HCT116 (cell line): Measurements from ENCODE around the gene NSUN2. TPM values are rescaled to one million over a fixed set of nuclear protein-coding genes. Genes with fewer than 3 reads are reported as not detected.

Experiments
- ATAC-seq: fragments of 200-7000 bp; cut with Tn5 transposase; 2 replicates; pipeline ENCODE4 v1.9.1; 2020; ENCODE audit warnings: mild to moderate bottlenecking, moderate library complexity
- BruUV-seq: library from RNA; stranded (reverse); fragments of 400-500 nt; replicated peaks from 2 replicates; lab custom pipeline; 2021; lab: Mats Ljungman, UMichigan
- CTCF ChIA-PET: fragments of 300-600 bp; sonication (Branson Sonifier 250); formaldehyde crosslinking; loops from one replicate; lab custom pipeline; 2021; ENCODE audit warnings: antibody characterized with exemption; lab: Charles Lee
- POLR2A ChIA-PET: fragments of 300-600, 350-600 bp; sonication (Branson Sonifier 250); formaldehyde crosslinking; loops from one replicate; lab custom pipeline; 2021; ENCODE audit warnings: antibody characterized with exemption; lab: Charles Lee
- RAD21 ChIA-PET, 2 experiments: fragments of 300-600 bp; sonication (Branson Sonifier 250); formaldehyde crosslinking; loops; one replicate each; lab custom pipeline; 2023; ENCODE audit warnings: low total read pairs in 2 of 2; ENCODE audit not compliant: uncharacterized antibody in 2 of 2, unreplicated experiment in 2 of 2, low non-redundant PET in 1 of 2; lab: Charles Lee
- DNase-seq: peaks from one replicate; pipeline ENCODE4 v3.0.0-alpha.2; 2010; ENCODE audit warnings: low read depth, low spot score
- H2AFZ ChIP-seq: fragments of 200-600 bp; shearing (Covaris generic), sonication (generic); 2 replicates; pipeline ENCODE4 v1.6.1; 2017; ENCODE audit warnings: low read depth, mixed run types, mixed read lengths, antibody characterized with exemption, low read length; ENCODE audit not compliant: poor library complexity, severe bottlenecking
- H3K27ac ChIP-seq: 2 replicates; pipeline ENCODE4 v1.5.1; 2012; ENCODE audit warnings: low read depth, low read length
- H3K27me3 ChIP-seq: fragments of 200-600 bp; sonication (generic); 2 replicates; pipeline ENCODE4 v1.6.1; 2016; ENCODE audit warnings: mixed run types, low read length, mixed read lengths; ENCODE audit not compliant: insufficient read depth
- H3K36me3 ChIP-seq, 2 experiments: fragments of 200-500 bp in 1 of 2; fragments of 200-600 bp in 1 of 2; sonication (Bioruptor generic) in 1 of 2; sonication (generic) in 1 of 2; 2 replicates each; pipeline versions ENCODE4 v1.5.1 to v1.6.1; 2014 to 2016; ENCODE audit warnings: low read length in 2 of 2, inconsistent platforms in 1 of 2, mixed read lengths in 1 of 2, mixed run types in 1 of 2; ENCODE audit not compliant: insufficient read depth in 2 of 2, control insufficient read depth in 1 of 2
- H3K4me1 ChIP-seq, 2 experiments: fragments of 200-600 bp in 1 of 2; sonication (generic) in 1 of 2; 2 replicates each; pipeline versions ENCODE4 v1.5.1 to v1.6.1; 2012 to 2017; ENCODE audit warnings: low read length in 2 of 2, inconsistent platforms in 1 of 2, mild to moderate bottlenecking in 1 of 2, mixed read lengths in 1 of 2, mixed run types in 1 of 2, moderate library complexity in 1 of 2; ENCODE audit not compliant: insufficient read depth in 2 of 2, control insufficient read depth in 1 of 2
- H3K4me2 ChIP-seq: fragments of 200-600 bp; sonication (generic); 2 replicates; pipeline ENCODE4 v1.6.1; 2017; ENCODE audit warnings: mixed run types, low read length, mixed read lengths
- H3K4me3 ChIP-seq, 2 experiments: fragments of 200-600 bp in 1 of 2; sonication (generic) in 1 of 2; replicated peaks in 1 of 2; 2 replicates each; pipeline ENCODE4 v1.5.1; 2011 to 2016; ENCODE audit warnings: low read length in 2 of 2, control low read depth in 1 of 2, low read depth in 1 of 2, mild to moderate bottlenecking in 1 of 2, mixed read lengths in 1 of 2, mixed run types in 1 of 2
- H3K79me2 ChIP-seq: fragments of 200-600 bp; sonication (generic); 2 replicates; pipeline ENCODE4 v1.6.1; 2017; ENCODE audit warnings: mild to moderate bottlenecking, mixed run types, low read length, moderate library complexity, mixed read lengths; ENCODE audit not compliant: insufficient read depth
- H3K9ac ChIP-seq: fragments of 200-600 bp; sonication (generic); 2 replicates; pipeline ENCODE4 v1.6.1; 2016; ENCODE audit warnings: low read length, mixed read lengths
- H3K9me2 ChIP-seq: fragments of 200-600 bp; sonication (generic), shearing (Covaris generic); 2 replicates; pipeline ENCODE4 v1.6.1; 2017; ENCODE audit warnings: mixed run types, mild to moderate bottlenecking, moderate library complexity; ENCODE audit not compliant: insufficient read depth
- H3K9me3 ChIP-seq, 2 experiments: fragments of 200-500 bp in 1 of 2; fragments of 200-600 bp in 1 of 2; sonication (Bioruptor generic) in 1 of 2; sonication (generic) in 1 of 2; 2 replicates each; pipeline ENCODE4 v1.6.1; 2014 to 2017; ENCODE audit warnings: low read length in 2 of 2, mixed read lengths in 2 of 2, inconsistent platforms in 1 of 2, low read depth in 1 of 2, mild to moderate bottlenecking in 1 of 2, mixed run types in 1 of 2, moderate library complexity in 1 of 2; ENCODE audit not compliant: control insufficient read depth in 1 of 2, insufficient read depth in 1 of 2
- H4K20me1 ChIP-seq: fragments of 200-600 bp; sonication (generic), shearing (Covaris generic); 2 replicates; pipeline ENCODE4 v1.6.1; 2017; ENCODE audit warnings: mixed run types, mild to moderate bottlenecking, moderate library complexity; ENCODE audit not compliant: insufficient read depth
- ATF3 ChIP-seq: IDR thresholded peaks from 2 replicates; pipeline ENCODE4 v1.6.1; 2012
- CBX3 ChIP-seq: IDR thresholded peaks from 2 replicates; pipeline ENCODE4 v1.6.1; 2012; ENCODE audit warnings: low read depth
- CEBPB ChIP-seq: IDR thresholded peaks from 2 replicates; pipeline ENCODE4 v1.6.1; 2012; ENCODE audit warnings: low read depth
- CTCF ChIP-seq, 3 experiments: fragments of 200-600 bp in 1 of 3; sonication (generic) in 1 of 3; IDR thresholded peaks in 2 of 3; conservative IDR thresholded peaks in 1 of 3; 2 replicates each; pipeline ENCODE4 v1.5.1; 2012 to 2017; ENCODE audit warnings: low read depth in 2 of 3, low read length in 2 of 3, antibody characterized with exemption in 1 of 3, borderline replicate concordance in 1 of 3, control low read depth in 1 of 3, mild to moderate bottlenecking in 1 of 3, mixed read lengths in 1 of 3, mixed run types in 1 of 3, moderate library complexity in 1 of 3; ENCODE audit not compliant: insufficient read depth in 1 of 3
- EGR1 ChIP-seq: IDR thresholded peaks from 2 replicates; pipeline ENCODE4 v1.6.1; 2012; ENCODE audit warnings: low read depth
- EZH2 ChIP-seq: fragments of 200-600 bp; sonication (generic); IDR thresholded peaks from 2 replicates; pipeline ENCODE4 v1.6.1; 2017; ENCODE audit warnings: antibody characterized with exemption, mixed run types
- EZH2phosphoT487 ChIP-seq: fragments of 200-600 bp; IDR thresholded peaks from 2 replicates; pipeline ENCODE4 v1.6.1; 2018; ENCODE audit warnings: antibody characterized with exemption, borderline replicate concordance
- MAX ChIP-seq: IDR thresholded peaks from 2 replicates; pipeline ENCODE4 v1.6.1; 2012
- POLR2A ChIP-seq: IDR thresholded peaks from 2 replicates; pipeline ENCODE4 v1.7.0; 2011; ENCODE audit warnings: borderline replicate concordance; ENCODE audit not compliant: insufficient read depth, insufficient read length; ENCODE audit errors: extremely low read depth
- RAD21 ChIP-seq: IDR thresholded peaks from 2 replicates; pipeline ENCODE4 v1.6.1; 2012; ENCODE audit warnings: low read depth, mild to moderate bottlenecking
- REST ChIP-seq: IDR thresholded peaks from 2 replicates; pipeline ENCODE4 v1.6.1; 2012; ENCODE audit warnings: low read depth
- SP1 ChIP-seq: IDR thresholded peaks from 2 replicates; pipeline ENCODE4 v1.6.1; 2012; ENCODE audit warnings: low read depth
- SRF ChIP-seq: IDR thresholded peaks from 2 replicates; pipeline ENCODE4 v1.6.1; 2012; ENCODE audit warnings: low read depth
- TCF7L2 ChIP-seq: IDR thresholded peaks from 2 replicates; pipeline ENCODE4 v1.7.0; 2011; ENCODE audit warnings: borderline replicate concordance, inconsistent platforms; ENCODE audit not compliant: insufficient read depth, insufficient read length; ENCODE audit errors: extremely low read depth
- YY1 ChIP-seq: IDR thresholded peaks from 2 replicates; pipeline ENCODE4 v1.6.1; 2011; ENCODE audit warnings: low read length, low read depth, moderate library complexity, mild to moderate bottlenecking; ENCODE audit not compliant: insufficient replicate concordance; ENCODE audit errors: extremely low read depth
- ZBTB33 ChIP-seq: IDR thresholded peaks from 2 replicates; pipeline ENCODE4 v1.6.1; 2011; ENCODE audit warnings: mild to moderate bottlenecking, low read length, moderate library complexity; ENCODE audit not compliant: insufficient replicate concordance; ENCODE audit errors: extremely low read depth
- ZFX ChIP-seq: fragments of 450-650 bp; IDR thresholded peaks from 2 replicates; pipeline ENCODE4 v1.6.1; 2017
- ZNF274 ChIP-seq: fragments of 200-500 bp; sonication (Bioruptor generic); IDR thresholded peaks from 2 replicates; pipeline ENCODE4 v1.6.1; 2014; ENCODE audit warnings: mild to moderate bottlenecking, low read depth, low read length, inconsistent platforms
- intact Hi-C: fragments of 100-400 bp; cut with micrococcal nuclease; formaldehyde crosslinking; loops from 2 replicates; pipeline ENCODE4 v1.10.0; 2022
- total RNA-seq: library from RNA; stranded (reverse); gene quantifications from one replicate; pipeline ENCODE4 v1.2.1, GENCODE V29; 2021; ENCODE audit not compliant: unreplicated experiment

The NSUN2 gene
- total RNA-seq, 1 experiment from 2014 or later = 101 TPM

- TF ChIP-seq ATF3 (no peak), CEBPB (no peak), ZNF274 (no peak), SP1 (no peak), ZBTB33 (no peak), REST (no peak), MAX (no peak), TCF7L2 (no peak), POLR2A (no peak), EZH2phosphoT487 (no peak), EGR1 (no peak), CBX3 (no peak), CTCF (IDR thresholded peaks at IDR 0.05 in 2 of 3, conservative IDR thresholded peaks at IDR 0.05 in 1 of 3; ENCODE audit: borderline replicate concordance in 1 of 3, insufficient read depth in 1 of 3, low read depth in 2 of 3, low read length in 2 of 3) (no peak), EZH2 (no peak), ZFX (no peak), SRF (no peak), YY1 (no peak), RAD21 (no peak)
- ChIA-PET POLR2A (no interaction called here), CTCF (no interaction called here), RAD21 (no interaction called here)
- ATAC-seq (no peak), DNase-seq (no peak)
- Histone ChIP-seq H2AFZ (no peak overlapping the region), H3K4me1 (no peaks in the 10 kb centered on the region), H3K27ac (no peak overlapping the region), H4K20me1 (no peaks in the 10 kb centered on the region), H3K9me2 (no peaks in the 10 kb centered on the region), H3K4me2 (no peak overlapping the region), H3K9me3 (no peaks in the 10 kb centered on the region), H3K79me2 (no peaks in the 10 kb centered on the region), H3K9ac (no peak overlapping the region), H3K4me3 (no peak overlapping the region), H3K27me3 (peaks cover 27% of the 10 kb centered on the region), H3K36me3 (no peaks in the 10 kb centered on the region)
- BruUV-seq = no TSS peak
- intact Hi-C loops = no loop called here
These were observed 50.3 kb downstream of the NSUN2 start for GRCh38 chr5:6582507-6583048.
